Astrocyte of the hippocampus (primary cell): ENCODE measurements around the gene CBFA2T2.
"Not testable (repeated sequence)": the region's sequence is repeated elsewhere in the genome, so short reads cannot be mapped to it uniquely, and the experiment has no call there.

Source experiments
- DNase-seq: peaks from one replicate; pipeline ENCODE4 v3.0.0; 2011; ENCODE audit warnings: low read depth, low spot score

The CBFA2T2 gene

DNA sequence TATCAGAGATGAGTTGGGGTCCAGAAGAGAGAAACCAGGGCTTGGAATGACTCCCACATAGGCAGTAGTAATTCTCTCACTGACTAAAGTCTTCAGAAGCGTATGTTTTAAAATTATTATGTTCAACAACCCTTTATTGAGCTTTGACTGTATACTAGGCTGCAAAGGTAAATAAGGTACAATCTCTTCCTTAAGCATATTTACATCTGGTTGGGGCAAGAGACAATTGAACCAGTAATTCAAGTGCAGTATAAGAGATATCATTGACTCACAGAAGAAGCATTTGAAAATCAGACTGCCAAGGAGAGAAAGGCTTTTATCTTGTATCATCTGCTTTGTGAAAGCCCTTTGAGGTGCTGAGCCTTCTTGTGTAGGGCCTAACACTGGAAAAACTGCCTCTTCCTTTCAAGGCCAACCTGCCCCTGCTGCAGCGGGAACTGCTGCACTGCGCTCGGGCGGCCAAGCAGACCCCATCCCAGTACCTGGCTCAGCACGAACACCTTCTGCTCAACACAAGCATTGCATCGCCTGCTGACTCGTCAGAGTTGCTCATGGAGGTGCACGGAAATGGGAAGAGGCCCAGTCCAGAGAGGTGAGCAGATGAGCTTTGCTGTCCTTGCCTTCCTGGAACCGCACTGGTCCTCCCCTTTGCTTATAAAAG, 132.9 kb downstream of the CBFA2T2 start:
- DNase-seq = no peak

DNA sequence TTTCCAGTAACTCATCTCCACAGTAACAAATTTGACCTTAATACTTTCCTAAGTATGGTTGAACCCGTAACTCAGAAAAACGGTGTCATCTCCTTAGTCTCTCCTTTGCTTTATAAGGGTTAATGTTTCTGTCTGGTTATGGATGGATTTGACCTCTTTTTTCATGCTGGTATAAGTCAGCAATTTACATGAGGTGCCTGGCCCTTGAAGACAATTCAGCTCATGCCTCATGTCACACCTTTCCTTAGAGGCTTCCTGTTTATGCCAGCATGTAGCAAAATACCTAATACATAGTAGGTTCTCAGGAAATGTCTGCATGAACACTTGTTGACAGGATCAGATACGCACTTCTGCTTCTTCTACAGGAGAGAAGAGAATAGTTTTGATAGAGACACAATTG, 134.5 kb downstream of the CBFA2T2 start:
- no peak for DNase-seq

DNA sequence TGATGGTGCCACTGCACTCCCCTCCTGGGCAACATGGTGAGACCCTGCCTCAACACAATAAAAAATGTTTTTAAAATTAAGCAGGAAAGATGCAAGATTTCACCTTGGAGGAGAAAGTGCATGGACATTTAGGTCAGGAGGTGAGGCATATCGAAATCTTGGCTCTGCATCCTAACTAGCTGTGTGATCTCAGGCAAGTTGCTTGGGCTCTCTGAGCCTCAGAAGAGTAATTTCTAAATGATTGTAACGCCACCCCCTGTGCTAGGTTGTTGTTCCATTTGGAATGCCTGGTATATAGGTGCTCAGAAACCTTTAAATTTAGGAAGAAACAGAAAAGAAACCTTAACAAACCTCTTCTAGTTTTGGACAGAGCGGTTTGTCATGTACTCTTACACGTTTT, 136.3 kb downstream of the CBFA2T2 start:
- no peak for DNase-seq

DNA sequence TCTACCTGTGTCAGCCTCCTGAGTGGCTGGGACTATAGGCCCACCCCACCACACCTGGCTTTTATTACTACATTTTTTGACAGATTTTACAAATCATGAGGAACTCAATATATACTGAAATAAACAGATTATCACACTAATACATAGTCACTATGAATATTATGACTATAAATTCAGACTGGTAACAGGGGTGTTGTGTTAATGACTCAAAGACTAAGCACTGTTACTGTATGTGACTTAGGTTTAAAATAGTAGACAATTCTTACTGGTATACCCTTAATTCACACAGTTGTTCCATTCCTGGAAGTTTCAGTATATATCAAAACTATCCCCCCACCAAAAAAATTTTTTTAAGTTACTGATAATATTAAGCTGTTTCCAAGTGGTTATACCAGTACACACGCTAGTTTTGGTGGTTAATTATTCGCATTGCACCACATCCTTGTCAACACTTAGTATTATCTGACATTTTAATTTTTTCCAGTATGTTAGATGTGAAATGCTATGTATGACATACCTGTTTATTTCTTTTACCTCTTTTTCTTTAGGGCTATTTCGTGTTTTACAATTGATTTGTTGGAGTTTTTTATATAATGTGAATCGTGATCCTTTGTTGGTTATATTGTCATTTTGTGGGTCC, 137.8 kb downstream of the CBFA2T2 start:
- no peak for DNase-seq

DNA sequence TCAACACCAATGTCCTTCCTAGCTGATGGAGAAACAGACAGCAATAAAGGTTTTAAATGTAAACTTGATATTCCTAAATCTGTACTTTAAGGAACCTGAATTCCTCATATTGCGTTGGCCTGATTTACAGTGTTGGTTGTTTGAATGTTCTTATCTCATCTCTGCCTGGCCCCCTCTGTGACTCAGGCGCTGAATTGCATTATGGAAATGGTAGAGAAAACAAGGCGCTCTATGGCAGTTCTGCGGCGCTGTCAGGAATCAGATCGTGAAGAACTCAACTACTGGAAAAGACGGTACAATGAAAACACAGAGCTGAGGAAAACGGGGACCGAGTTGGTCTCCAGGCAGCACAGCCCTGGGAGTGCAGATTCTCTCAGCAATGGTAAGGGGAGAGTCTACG, 139.6 kb downstream of the CBFA2T2 start:
- DNase-seq = no peak

DNA sequence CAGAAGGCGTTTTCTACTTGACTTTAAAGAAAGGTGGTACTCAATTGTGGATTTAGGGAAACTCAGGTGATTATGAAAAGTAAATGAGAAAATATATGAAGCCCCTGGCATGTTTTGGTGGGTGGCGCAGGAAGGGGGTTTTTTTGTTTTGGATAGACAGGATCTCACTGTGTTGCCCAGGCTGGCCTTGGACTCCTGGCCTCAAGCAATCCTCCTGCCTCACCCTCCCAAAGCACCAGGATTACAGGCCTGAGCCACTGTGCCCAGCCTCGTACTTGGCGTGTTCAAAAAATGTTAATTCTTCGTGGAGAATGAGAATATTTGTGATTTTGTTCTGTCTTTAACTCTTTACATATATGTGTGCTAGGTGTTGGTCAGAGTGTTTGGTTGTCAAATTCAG, 140.1 kb downstream of the CBFA2T2 start:
- no peak for DNase-seq

DNA sequence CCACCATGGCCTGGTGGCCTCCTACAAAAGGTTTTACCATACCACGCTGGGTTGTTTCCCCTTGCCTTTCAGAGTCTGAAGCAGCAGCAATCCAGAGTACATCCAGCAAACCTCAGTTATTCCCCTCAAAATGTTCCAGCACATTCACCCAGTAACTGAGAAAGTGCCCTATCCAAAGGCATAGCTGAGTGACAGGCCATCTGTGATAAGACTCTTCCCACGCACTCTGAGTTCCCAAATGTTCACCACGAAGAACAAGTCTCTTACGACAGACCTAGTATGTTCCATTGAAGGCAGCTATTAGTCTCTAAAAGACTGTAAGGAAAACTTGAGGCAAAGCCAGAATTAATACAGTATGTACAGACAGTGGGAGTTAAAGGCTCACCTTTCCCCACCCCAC, 140.6 kb downstream of the CBFA2T2 start:
- peak; percentile 27 for DNase-seq

DNA sequence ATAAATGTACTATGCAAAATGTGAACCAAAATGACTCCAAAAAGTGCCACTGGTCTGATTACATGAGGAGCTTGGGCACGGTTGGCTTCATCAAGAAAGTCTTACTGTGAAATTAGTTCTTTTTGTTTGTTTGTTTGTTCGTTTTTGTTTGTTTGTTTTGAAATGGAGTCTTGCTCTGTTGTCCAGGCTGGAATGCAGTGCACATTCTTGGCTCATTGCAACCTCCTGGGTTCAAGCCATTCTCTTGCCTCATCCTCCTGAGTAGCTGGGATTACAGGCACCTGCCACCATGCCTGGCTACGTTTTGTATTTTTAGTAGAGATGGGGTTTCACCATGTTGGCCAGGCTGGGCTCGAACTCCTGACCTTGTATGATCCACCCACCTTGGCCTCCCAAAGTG, 142.0 kb downstream of the CBFA2T2 start:
- not testable (repeated sequence) for DNase-seq

DNA sequence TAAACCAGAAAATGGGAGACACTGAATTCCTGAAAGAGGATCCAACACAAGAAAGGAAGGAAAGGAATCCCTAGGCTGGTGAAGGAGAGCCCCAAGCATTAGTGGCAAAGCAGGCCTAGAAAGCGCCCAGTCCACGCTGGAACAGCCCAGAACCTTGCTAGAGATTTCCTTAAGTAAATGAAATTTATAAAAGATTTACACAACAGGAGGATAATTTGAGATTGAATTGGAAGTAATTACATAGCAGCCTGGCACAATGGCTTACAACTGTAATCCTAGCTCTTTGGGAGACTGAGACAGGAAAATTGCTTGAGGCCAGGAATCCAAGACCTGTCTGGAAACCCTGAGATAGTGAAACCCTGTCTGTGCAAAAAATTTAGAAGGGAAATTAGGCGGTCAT, 145.4 kb downstream of the CBFA2T2 start:
- DNase-seq = no peak

DNA sequence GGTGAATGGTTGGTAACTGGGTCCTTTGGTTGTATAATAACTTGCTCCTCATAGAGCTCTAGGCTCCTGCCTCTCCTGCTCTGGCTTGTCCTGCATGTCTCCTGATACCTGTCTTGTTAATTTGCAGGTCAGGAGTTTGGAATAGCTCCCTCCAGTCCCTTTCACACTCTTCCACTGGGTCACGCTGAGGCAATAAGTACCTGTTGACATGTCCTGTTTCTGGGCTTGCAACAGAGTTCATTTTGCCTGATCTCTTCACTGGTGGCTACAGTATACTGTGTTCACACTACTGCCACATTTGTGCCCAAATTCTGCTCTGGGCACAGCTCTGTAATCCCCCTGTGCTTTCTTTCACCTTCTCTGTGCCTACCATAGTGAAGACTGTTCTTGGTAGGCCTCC, 146.9 kb downstream of the CBFA2T2 start:
- DNase-seq = no peak

DNA sequence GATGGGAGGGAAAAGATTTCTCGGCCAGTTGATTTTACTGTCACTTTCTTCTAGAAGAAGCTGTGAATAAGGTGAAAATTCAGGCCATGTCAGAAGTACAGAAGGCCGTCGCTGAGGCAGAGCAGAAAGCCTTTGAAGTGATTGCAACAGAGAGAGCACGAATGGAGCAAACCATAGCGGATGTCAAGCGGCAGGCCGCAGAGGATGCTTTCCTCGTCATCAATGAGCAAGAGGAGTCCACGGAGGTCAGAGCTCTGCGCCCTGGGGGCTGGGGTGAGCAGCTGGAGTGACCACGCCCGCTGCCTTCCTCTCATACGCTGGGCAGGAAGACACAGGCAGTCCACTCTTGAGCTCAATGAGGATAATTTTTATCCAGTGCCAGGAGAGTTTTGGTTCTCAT, 150.4 kb downstream of the CBFA2T2 start:
- no peak for DNase-seq

DNA sequence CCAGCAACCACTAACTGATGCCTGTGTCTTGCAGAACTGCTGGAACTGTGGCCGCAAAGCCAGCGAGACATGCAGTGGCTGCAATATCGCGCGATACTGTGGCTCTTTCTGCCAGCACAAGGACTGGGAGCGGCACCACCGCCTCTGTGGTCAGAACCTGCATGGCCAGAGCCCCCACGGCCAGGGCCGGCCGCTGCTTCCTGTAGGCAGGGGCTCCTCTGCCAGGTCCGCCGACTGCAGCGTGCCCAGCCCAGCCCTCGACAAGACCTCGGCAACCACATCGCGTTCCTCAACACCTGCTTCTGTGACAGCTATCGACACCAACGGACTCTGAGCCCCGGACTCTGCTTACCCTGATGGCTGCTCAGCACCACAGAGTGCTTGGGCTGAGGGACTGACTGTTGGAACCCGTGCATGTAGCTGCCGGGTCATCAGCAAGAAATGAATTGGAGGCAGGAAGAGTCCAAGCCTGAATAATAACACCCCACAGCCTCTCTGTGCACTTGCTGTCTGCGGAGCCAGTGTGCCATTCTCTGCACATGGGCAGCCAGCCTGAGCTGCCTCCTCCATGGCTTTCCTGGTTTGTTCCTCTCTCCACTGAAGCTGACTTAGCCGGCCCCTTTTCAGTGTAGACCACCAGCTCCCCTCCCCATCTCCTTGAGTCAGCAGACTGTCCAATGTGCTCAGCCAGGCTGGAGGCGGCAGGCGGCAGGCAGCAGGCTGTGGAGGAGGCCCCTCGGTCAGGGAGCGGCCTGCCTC, 154.6 kb downstream of the CBFA2T2 start:
- DNase-seq = no peak

DNA sequence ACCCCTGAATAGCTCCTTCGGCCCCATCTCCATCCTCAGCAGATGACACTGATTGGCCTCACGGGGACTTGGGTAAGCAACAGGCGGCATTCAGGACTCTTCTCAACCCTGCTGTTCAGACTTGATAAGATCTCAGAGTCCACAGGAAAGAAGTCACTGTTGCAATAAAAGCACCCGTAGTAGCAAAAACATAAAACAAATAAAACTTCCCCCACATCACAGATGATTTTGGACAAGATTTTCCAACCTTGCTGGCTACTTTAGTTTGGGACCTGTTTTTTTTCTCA, 155.1 kb downstream of the CBFA2T2 start:
- no peak for DNase-seq

DNA sequence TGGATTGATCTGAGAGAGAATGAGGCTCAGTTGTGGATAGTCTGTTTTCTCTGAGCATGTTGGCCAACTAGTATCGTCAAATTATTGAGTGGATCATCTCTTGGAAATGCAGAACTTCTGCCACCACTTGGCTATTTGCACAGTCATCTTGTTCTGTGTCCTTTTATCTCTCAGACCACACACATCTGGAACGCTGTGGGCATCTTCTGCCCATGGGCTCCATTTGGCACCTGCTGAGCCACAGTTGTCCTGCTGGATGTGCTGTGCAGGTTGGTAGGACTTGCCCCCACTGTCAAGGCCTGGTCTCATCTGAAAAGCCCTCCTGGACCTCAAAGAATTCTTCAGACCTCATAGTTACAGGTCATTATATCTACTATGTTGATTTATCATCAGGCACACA, 155.5 kb downstream of the CBFA2T2 start:
- no peak for DNase-seq

DNA sequence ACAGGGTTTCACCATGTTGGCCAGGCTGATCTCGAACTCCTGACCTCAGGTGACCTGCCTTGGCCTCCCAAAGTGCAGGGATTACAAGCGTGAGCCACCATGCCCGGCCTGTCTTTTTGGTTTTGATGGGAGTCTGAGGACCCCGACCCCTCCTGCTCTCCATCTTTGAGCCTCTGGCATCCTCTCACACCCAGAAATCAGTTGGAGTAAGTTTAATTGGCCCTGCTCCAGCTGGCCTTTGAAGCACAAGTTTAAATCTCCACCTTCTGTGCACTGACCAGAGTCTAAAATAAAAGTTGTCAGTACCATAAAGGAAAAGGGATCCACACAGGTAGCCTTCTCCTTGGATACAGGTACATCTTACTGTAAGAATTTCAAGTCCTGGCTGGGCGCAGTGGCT, 156.3 kb downstream of the CBFA2T2 start:
- no peak for DNase-seq

DNA sequence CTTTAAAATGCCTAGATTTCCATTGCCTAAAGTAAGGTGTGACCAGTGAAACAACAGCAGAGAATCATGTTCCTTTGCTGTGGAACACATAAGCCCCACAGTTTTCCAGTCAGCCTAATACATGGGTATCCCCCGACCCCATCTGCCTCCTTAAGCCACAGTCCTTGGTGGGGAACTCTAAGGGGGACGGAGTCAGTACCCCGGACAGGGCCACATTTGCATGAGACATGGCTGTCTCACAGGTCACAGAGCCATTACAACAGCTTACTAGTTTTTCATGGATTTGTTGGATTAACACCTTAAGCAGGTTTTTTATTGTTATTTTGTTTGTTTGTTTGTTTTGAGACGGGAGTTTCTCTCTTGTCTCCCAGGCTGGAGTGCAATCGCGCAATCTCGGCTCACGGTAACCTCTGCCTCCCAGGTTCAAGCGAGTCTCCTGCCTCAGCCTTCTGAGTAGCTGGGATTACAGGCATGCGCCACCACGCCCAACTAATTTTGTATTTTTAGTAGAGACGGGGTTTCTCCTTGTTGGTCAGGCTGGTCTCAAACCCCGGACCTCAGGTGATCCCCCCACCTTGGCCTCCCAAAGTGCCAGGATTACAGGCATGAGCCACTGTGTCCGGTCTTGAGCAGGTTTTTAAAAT, 157.2 kb downstream of the CBFA2T2 start:
- DNase-seq = peak; percentile 26

DNA sequence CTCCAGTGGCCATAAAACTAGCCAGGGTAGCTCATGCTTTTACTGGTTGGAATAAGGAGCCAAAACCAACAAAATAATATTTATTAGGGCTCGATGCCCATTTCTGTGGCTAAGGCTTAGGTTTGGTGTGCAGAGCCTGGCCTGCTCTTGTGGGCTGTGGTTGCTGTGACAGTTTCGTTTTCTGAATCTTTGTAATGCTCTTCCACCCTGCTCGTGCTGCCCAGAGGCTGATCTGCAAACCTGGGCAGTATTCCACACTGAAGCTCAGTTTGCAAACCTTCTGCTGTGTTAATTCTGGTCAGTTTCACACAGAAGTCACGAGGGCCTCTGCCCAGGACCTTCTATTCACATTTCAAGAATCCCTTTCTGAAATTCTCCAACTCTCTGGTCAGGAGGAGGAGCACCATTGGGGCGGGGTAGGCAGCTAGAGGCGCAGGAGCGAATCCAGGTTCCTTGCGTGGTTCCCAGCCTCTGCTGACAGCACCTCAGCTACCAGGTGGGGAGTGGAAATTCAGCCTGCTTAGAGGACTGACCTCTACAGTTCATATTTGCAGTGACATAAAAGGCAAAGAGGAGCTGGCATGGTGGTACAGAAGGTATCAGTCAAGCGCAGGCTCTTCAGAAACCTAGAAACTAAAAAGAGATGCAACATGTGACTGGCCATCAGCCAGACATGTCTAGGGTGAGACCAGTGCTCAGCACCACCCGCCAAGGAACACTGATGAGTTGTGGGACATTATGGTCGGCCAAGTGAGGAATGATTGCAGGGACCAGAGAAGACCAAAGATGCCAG, 157.9 kb downstream of the CBFA2T2 start:
- peak; percentile 95 for DNase-seq

DNA sequence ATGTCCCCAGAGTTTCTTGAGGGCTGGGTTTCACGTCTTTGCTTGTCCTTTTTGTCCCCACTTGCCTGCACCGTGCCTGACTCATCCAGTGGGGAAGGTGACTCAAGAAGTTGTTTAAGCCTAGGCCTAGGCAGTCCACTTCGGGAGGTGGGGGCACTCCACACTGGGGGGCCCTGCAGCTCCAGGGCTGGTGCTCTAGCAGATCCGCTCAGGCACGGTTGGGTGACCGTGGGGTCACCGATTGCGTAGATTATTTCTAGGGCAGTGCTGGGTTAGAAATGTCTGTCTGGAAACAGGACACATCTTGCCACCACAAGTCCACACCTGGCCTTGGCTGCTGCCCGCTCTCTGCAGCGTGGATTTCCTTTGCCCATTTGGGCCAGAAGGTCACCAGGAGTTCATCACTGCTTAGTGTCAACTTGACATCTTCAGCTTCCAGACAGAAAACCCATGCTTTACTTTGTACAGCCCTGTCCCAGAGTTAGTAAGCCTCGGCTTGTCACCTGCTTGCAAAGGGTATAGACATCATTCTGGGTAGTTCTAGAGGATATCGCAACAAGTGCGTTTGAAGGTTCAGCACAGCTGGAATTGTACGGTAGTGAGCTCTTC, 158.6 kb downstream of the CBFA2T2 start:
- peak; percentile 31 for DNase-seq

DNA sequence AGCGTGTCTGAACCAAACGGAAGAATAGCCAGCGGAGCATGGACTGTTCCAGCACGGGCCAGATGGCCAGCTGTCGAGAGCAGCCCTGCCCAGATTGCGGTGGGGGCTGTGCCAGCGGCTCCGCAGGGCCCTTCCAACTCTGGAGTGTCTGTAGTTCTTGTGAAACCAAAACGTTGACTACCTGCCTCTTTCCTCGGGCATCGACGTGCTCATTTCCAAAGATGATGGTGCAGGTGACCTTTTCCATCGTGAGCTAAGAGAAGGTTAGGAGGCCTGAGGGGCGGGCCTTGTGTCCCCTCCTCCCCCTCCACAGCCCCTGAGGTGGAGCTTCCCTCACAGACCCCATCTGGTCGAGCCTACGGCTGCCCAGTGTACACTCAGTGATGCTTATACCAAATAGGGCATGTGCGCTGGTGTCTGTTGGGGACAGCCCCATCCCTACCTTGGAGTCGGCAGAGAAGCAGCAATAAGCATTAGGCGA, 159.3 kb downstream of the CBFA2T2 start:
- no peak for DNase-seq

DNA sequence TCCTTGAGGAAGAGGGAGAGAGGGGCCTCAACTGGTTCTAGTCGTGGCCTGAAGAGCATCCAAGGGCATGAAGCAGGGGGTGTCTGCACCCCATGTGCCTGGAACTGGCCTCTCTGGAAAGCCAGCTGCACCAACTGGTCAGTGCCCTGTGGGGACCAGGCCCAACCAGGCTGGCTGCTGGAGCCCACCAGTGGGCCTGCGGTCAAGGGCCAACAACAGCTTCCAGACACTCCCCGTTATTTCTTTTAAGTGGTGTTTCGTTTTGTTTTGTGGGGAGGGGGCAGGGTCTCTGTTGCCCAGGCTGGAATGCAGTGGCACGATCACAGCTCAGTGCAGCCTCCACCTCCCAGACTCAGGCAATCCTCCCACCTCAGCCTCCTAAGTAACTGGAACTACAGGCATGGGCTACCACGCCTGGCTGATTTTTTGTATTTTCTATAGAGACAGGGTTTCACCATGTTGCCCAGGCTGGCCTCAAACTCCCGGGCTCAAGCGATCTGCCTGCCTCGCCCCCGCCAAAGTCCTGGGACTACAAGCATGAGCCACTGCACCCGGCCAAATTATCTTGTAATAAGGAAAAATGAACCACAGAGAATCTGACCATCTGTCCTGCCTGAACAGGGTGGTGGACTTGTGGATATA, 160.3 kb downstream of the CBFA2T2 start:
- no peak for DNase-seq
